AG04450 (cell line): ENCODE results near the gene PKD1L1. TPM values are rescaled to one million over a fixed set of nuclear protein-coding genes. Genes with fewer than 3 reads are reported as not detected.

Experiments used
- CTCF ChIA-PET: fragments of 300-600, 350-600 bp; formaldehyde crosslinking; extraction: SDS; loops from one replicate; lab custom pipeline; 2022; ENCODE audit warnings: antibody characterized with exemption, inconsistent platforms; lab: Charles Lee
- POLR2A ChIA-PET: fragments of 350-600 bp; formaldehyde crosslinking; extraction: SDS; loops from one replicate; lab custom pipeline; 2021; ENCODE audit warnings: antibody characterized with exemption, inconsistent platforms; lab: Yijun Ruan, JAX
- DNase-seq: peaks from one replicate; pipeline ENCODE4 v3.0.0-alpha.2; 2011; ENCODE audit warnings: low read depth, low spot score
- H3K27ac ChIP-seq: one replicate; pipeline ENCODE4 v1.5.1; 2012; ENCODE audit warnings: low read depth, low read length, control low read depth
- H3K27me3 ChIP-seq: one replicate; pipeline ENCODE4 v1.6.0; 2012; ENCODE audit warnings: low read length; ENCODE audit not compliant: control insufficient read depth, insufficient read depth
- H3K4me3 ChIP-seq: 2 replicates; pipeline ENCODE4 v1.5.1; 2011; ENCODE audit warnings: mild to moderate bottlenecking, low read depth, low read length, control low read depth
- H3K9me3 ChIP-seq: 2 replicates; pipeline ENCODE4 v1.5.1; 2012; ENCODE audit warnings: low read length; ENCODE audit not compliant: control insufficient read depth, insufficient read depth
- CTCF ChIP-seq: IDR thresholded peaks from 2 replicates; pipeline ENCODE4 v1.5.1; 2011; ENCODE audit warnings: low read depth, low read length, control low read depth, inconsistent platforms
- polyA plus RNA-seq: library from polyadenylated mRNA; depleted of rRNA; stranded (reverse); fragments of >200 nt; gene quantifications from 2 replicates; pipeline ENCODE4 v1.2.3, GENCODE V29; 2011

The PKD1L1 gene
- polyA plus RNA-seq, 1 experiment, result 0.01 TPM

DNA sequence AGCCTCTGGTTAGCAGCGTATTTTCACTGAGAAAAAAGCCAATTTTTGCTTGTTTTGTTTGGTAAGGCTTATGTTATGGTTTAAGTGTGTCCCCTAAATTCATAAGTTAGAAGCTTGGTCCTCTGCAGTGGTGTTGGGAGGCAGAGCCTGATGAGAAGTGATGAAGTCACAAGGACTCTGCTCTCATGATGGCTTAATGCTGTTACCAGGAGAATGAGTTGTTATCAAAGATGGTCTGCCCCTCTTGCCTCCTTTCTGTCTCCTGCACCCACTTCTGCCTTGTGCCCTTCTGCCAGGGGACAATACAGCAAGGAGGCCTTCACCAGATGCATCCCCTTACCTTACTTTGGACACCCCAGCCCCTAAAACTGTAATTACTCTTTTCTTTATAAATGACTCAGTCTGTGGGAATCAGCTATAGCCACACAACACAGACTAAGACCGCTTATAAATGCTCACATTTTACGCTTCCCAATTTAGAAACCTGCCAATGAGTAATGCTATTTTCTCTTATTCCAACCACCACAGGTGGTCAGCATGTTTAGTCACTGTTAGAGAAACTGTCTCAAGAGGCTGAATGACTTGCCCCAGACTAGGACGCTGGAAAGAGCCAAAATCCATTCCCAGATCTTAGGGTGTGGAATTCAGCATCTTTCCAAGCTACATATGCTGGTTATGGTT, 6.1 kb upstream of the PKD1L1 start:
- Histone ChIP-seq H3K27ac (no peak overlapping the region), H3K27me3 (no peaks in the 10 kb centered on the region), H3K9me3 (no peaks in the 10 kb centered on the region), H3K4me3 (no peak overlapping the region)
- TF ChIP-seq CTCF, result no peak
- ChIA-PET CTCF (interaction anchor here (2.1 kb wide), 1 partner anchor 10 kb away, joined by 22 read pairs; no protein-coding TSS in a partner anchor), POLR2A (no interaction called here)
- DNase-seq, result no peak

GRCh38 chr7:47953822-47954221, 5.6 kb upstream of the PKD1L1 start:
- POLR2A ChIA-PET, result no interaction called here
- CTCF ChIA-PET, result interaction anchor here (2.1 kb wide), 1 partner anchor 9 kb away, joined by 22 read pairs; no protein-coding TSS in a partner anchor
- no peak for TF ChIP-seq CTCF
- no peak overlapping the region for H3K27ac ChIP-seq
- no peak for DNase-seq
- H3K4me3 ChIP-seq, result no peak overlapping the region
- no peaks in the 10 kb centered on the region for H3K9me3 ChIP-seq
- H3K27me3 ChIP-seq, result no peaks in the 10 kb centered on the region

- no peak for DNase-seq
- POLR2A ChIA-PET, result interaction anchor here (0.6 kb wide), 1 partner anchor 13 kb away, joined by 3 read pairs; no protein-coding TSS in a partner anchor
- no peaks in the 10 kb centered on the region for H3K27me3 ChIP-seq
- CTCF ChIA-PET, result interaction anchor here (1.0 to 2.6 kb wide), 4 partner anchors 10 to 203 kb away, joined by 3 to 7 read pairs (median 4); no protein-coding TSS in a partner anchor
- TF ChIP-seq CTCF, result no peak
- no peak overlapping the region for H3K27ac ChIP-seq
- H3K9me3 ChIP-seq, result no peaks in the 10 kb centered on the region
- H3K4me3 ChIP-seq, result no peak overlapping the region
Observed at GRCh38 chr7:47952224-47952623, 4.0 kb upstream of the PKD1L1 start.

GRCh38 chr7:47951374-47951773, 3.1 kb upstream of the PKD1L1 start:
- no peak overlapping the region for H3K4me3 ChIP-seq
- CTCF ChIA-PET, result interaction anchor here (0.6 to 2.6 kb wide), 3 partner anchors 16 to 204 kb away, joined by 4 to 7 read pairs (median 5); no protein-coding TSS in a partner anchor
- H3K27ac ChIP-seq, result no peak overlapping the region
- H3K9me3 ChIP-seq, result no peaks in the 10 kb centered on the region
- POLR2A ChIA-PET, result no interaction called here
- no peak for DNase-seq
- H3K27me3 ChIP-seq, result no peaks in the 10 kb centered on the region
- no peak for TF ChIP-seq CTCF

DNA sequence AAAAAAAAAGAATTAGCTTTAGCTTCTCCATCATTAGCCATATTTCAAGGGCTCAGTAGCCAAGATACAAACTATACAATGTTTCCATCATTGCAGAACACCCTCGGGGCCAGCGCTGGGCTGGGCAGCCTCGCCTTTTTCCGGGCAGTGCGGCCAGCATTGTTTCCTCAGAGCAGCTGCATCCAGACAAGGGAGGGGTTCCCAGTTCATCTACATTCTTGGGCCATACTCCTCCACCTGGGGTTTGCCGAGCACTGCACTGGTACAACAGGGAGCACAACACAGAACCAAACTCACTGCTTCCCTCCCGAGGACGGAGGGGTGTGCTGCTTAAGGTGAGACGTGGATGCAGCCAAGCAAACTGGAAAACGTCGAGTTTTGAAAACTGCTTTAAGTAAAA, 2.4 kb upstream of the PKD1L1 start:
- H3K4me3 ChIP-seq, result no peak overlapping the region
- DNase-seq, result no peak
- POLR2A ChIA-PET, result no interaction called here
- CTCF ChIA-PET, result interaction anchor here (2.6 kb wide), 1 partner anchor 204 kb away, joined by 7 read pairs; no protein-coding TSS in a partner anchor
- no peak overlapping the region for H3K27ac ChIP-seq
- no peaks in the 10 kb centered on the region for H3K9me3 ChIP-seq
- TF ChIP-seq CTCF, result no peak
- H3K27me3 ChIP-seq, result no peaks in the 10 kb centered on the region
